Measurements from ENCODE around the gene CPSF3. TPM values are rescaled to one million over a fixed set of nuclear protein-coding genes. Genes with fewer than 3 reads are reported as not detected.

CPSF3 gene
- total and polyA plus RNA-seq, 2 donors (not counting 1 experiment from before 2014, with no cell fraction given): 13.0 to 28.4 TPM

GRCh38 chr2:9390151-9390850 is 33.2 kb upstream of the CPSF3 start:
- Mint-ChIP-seq H3K4me3 (no peak overlapping the region), H3K4me1 (no peaks in the 10 kb centered on the region), H3K27ac (no peak overlapping the region), H3K27me3 (no peaks in the 10 kb centered on the region), H3K9me3 (ENCODE audit: insufficient read depth) (no peaks in the 10 kb centered on the region)
- Histone ChIP-seq H3K36me3 (replicated peaks in 1 of 2; ENCODE audit: control extremely low read depth in 1 of 2, control insufficient read depth in 1 of 2, extremely low read depth in 1 of 2, insufficient read depth in 2 of 2, low read length in 1 of 2) (no peaks in the 10 kb centered on the region), H4K20me1 (ENCODE audit: control insufficient read depth, insufficient read depth, low read length, poor library complexity, severe bottlenecking) (no peaks in the 10 kb centered on the region), H2AFZ (ENCODE audit: insufficient read depth, low read depth, low read length, poor library complexity, severe bottlenecking) (no peak overlapping the region), H3K9me3 (ENCODE audit: control extremely low read depth in 1 of 3, control insufficient read depth in 2 of 3, insufficient read depth in 1 of 3, low read length in 2 of 3) (no peaks in the 10 kb centered on the region), H3K27ac (ENCODE audit: low read length in 2 of 2) (no peak overlapping the region), H3K27me3 (replicated peaks in 1 of 4; ENCODE audit: control extremely low read depth in 1 of 4, control insufficient read depth in 3 of 4, insufficient read depth in 4 of 4, low read length in 3 of 4) (no peaks in the 10 kb centered on the region), H3K4me1 (ENCODE audit: control insufficient read depth in 2 of 2, insufficient read depth in 2 of 2, low read length in 2 of 2) (no peaks in the 10 kb centered on the region), H3K4me3 (ENCODE audit: control extremely low read depth in 1 of 5, extremely low read depth in 1 of 5, insufficient read depth in 1 of 5, low read depth in 2 of 5, low read length in 4 of 5) (no peak overlapping the region), H3K4me2 (replicated peaks; ENCODE audit: low read depth, low read length, poor library complexity, severe bottlenecking) (no peak overlapping the region), H3K79me2 (ENCODE audit: control insufficient read depth, insufficient read depth, low read length) (no peaks in the 10 kb centered on the region), H3K9ac (ENCODE audit: low read length) (no peak overlapping the region)
- DNase-seq (no peak), ATAC-seq (ENCODE audit: low read depth) (no peak)
- CTCF ChIA-PET: no interaction called here
- intact Hi-C loops (cut with micrococcal nuclease): no loop called here
- WGBS (ENCODE audit: insufficient coverage): 89% methylated on average over 4 of the region's 7 CpGs
- TF ChIP-seq, protein P1, sequence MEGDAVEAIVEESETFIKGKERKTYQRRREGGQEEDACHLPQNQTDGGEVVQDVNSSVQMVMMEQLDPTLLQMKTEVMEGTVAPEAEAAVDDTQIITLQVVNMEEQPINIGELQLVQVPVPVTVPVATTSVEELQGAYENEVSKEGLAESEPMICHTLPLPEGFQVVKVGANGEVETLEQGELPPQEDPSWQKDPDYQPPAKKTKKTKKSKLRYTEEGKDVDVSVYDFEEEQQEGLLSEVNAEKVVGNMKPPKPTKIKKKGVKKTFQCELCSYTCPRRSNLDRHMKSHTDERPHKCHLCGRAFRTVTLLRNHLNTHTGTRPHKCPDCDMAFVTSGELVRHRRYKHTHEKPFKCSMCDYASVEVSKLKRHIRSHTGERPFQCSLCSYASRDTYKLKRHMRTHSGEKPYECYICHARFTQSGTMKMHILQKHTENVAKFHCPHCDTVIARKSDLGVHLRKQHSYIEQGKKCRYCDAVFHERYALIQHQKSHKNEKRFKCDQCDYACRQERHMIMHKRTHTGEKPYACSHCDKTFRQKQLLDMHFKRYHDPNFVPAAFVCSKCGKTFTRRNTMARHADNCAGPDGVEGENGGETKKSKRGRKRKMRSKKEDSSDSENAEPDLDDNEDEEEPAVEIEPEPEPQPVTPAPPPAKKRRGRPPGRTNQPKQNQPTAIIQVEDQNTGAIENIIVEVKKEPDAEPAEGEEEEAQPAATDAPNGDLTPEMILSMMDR (IDR thresholded peaks at IDR 0.05): no peak
- no peak for TF ChIP-seq EZH2 (IDR thresholded peaks at IDR 0.05; ENCODE audit: borderline replicate concordance, insufficient read depth, low read depth, low read length, poor library complexity, severe bottlenecking)
- POLR2A ChIA-PET: no interaction called here

DNA sequence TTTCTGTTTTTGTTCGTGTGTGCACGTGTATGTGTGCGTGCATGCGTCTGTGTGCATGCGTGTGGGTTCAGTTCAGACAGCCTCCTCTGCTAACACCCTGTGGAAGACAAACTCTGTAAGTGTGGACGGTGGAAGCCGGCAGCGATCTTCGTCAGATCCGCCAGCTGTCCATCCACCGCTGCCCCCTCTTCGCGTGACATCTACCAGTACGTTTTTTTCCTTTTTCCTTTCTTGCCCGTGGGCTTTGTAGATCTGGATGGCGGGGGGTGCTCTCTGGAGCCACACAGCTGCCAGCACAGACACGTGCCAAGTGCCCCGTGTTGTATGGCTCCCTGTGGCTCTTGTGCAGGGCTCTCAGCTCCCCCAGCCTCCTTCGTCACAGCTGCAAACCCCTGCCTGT is 32.5 kb upstream of the CPSF3 start:
- no peak overlapping the region for H3K4me3 ChIP-seq (ENCODE audit: control extremely low read depth in 1 of 5, extremely low read depth in 1 of 5, insufficient read depth in 1 of 5, low read depth in 2 of 5, low read length in 4 of 5)
- intact Hi-C loops (cut with micrococcal nuclease): no loop called here
- no peaks in the 10 kb centered on the region for H3K79me2 ChIP-seq (ENCODE audit: control insufficient read depth, insufficient read depth, low read length)
- WGBS (ENCODE audit: insufficient coverage): 97% methylated on average over 19 of the region's 19 CpGs
- H2AFZ ChIP-seq (ENCODE audit: insufficient read depth, low read depth, low read length, poor library complexity, severe bottlenecking): no peak overlapping the region
- Mint-ChIP-seq H3K27me3 (no peaks in the 10 kb centered on the region), H3K4me1 (no peaks in the 10 kb centered on the region), H3K4me3 (no peak overlapping the region), H3K27ac (no peak overlapping the region), H3K9me3 (ENCODE audit: insufficient read depth) (no peaks in the 10 kb centered on the region)
- no peaks in the 10 kb centered on the region for H3K9me3 ChIP-seq (ENCODE audit: control extremely low read depth in 1 of 3, control insufficient read depth in 2 of 3, insufficient read depth in 1 of 3, low read length in 2 of 3)
- ChIA-PET CTCF (no interaction called here), POLR2A (no interaction called here)
- DNase-seq: no peak
- TF ChIP-seq EZH2 (IDR thresholded peaks at IDR 0.05; ENCODE audit: borderline replicate concordance, insufficient read depth, low read depth, low read length, poor library complexity, severe bottlenecking): no peak
- TF ChIP-seq, protein P1 (IDR thresholded peaks at IDR 0.05): no peak
- H4K20me1 ChIP-seq (ENCODE audit: control insufficient read depth, insufficient read depth, low read length, poor library complexity, severe bottlenecking): no peaks in the 10 kb centered on the region
- no peak overlapping the region for H3K4me2 ChIP-seq (replicated peaks; ENCODE audit: low read depth, low read length, poor library complexity, severe bottlenecking)
- no peaks in the 10 kb centered on the region for H3K4me1 ChIP-seq (ENCODE audit: control insufficient read depth in 2 of 2, insufficient read depth in 2 of 2, low read length in 2 of 2)
- ATAC-seq (ENCODE audit: low read depth): no peak
- no peaks in the 10 kb centered on the region for H3K27me3 ChIP-seq (replicated peaks in 1 of 4; ENCODE audit: control extremely low read depth in 1 of 4, control insufficient read depth in 3 of 4, insufficient read depth in 4 of 4, low read length in 3 of 4)
- no peak overlapping the region for H3K27ac ChIP-seq (ENCODE audit: low read length in 2 of 2)
- H3K9ac ChIP-seq (ENCODE audit: low read length): no peak overlapping the region
- no peaks in the 10 kb centered on the region for H3K36me3 ChIP-seq (replicated peaks in 1 of 2; ENCODE audit: control extremely low read depth in 1 of 2, control insufficient read depth in 1 of 2, extremely low read depth in 1 of 2, insufficient read depth in 2 of 2, low read length in 1 of 2)

Data from B cell (primary cell).